B cell (primary cell): ENCODE measurements around the gene SPON2. TPM values are rescaled to one million over a fixed set of nuclear protein-coding genes. Genes with fewer than 3 reads are reported as not detected.

ENCODE experiments used
- ATAC-seq: fragments of 200-7000 bp; cut with Tn5 transposase; one replicate; pipeline ENCODE4 v1.10.0; 2021; ENCODE audit warnings: low read depth, mild to moderate bottlenecking, moderate number of reproducible peaks, moderate library complexity
- CTCF ChIA-PET: fragments of 350-600 bp; sonication (Branson Sonifier 250); formaldehyde crosslinking; loops from one replicate; lab custom pipeline; 2021; ENCODE audit warnings: antibody characterized with exemption, inconsistent platforms; lab: Charles Lee
- POLR2A ChIA-PET: fragments of 350-600 bp; sonication (Branson Sonifier 250); formaldehyde crosslinking; loops from one replicate; lab custom pipeline; 2021; ENCODE audit warnings: antibody characterized with exemption; lab: Charles Lee
- DNase-seq: peaks from one replicate; pipeline ENCODE4 v3.0.0; 2013
- H2AFZ ChIP-seq: 2 replicates; pipeline ENCODE4 v1.6.1; 2012; ENCODE audit warnings: mild to moderate bottlenecking, low read depth, low read length; ENCODE audit not compliant: insufficient read depth, poor library complexity, severe bottlenecking
- H3K27ac ChIP-seq, 2 donors: 1 replicate in 1 of 2; 2 replicates in 1 of 2; pipeline ENCODE4 v1.5.1; 2012 to 2013; ENCODE audit warnings: low read length in 2 of 2, mild to moderate bottlenecking in 2 of 2, moderate library complexity in 1 of 2
- H3K27me3 ChIP-seq, 4 experiments: fragments of 200-600 bp in 1 of 4; sonication (generic) in 1 of 4; replicated peaks in 1 of 4; 1 replicate in 2 of 4; 2 replicates in 2 of 4; pipeline versions ENCODE4 v1.6.1 to v1.7.0; 2013 to 2016; ENCODE audit warnings: low read length in 3 of 4, mild to moderate bottlenecking in 2 of 4, mixed read lengths in 1 of 4, moderate library complexity in 1 of 4; ENCODE audit not compliant: insufficient read depth in 4 of 4, control insufficient read depth in 3 of 4; ENCODE audit errors: control extremely low read depth in 1 of 4
- H3K36me3 ChIP-seq, 2 experiments: replicated peaks in 1 of 2; 1 replicate in 1 of 2; 2 replicates in 1 of 2; pipeline versions ENCODE4 v1.6.1 to v1.7.1; 2013; ENCODE audit warnings: low read length in 1 of 2; ENCODE audit not compliant: insufficient read depth in 2 of 2, control insufficient read depth in 1 of 2; ENCODE audit errors: control extremely low read depth in 1 of 2, extremely low read depth in 1 of 2
- H3K4me1 ChIP-seq, 2 donors: fragments of 200-600 bp in 1 of 2; sonication (generic) in 1 of 2; 1 replicate in 1 of 2; 2 replicates in 1 of 2; pipeline versions ENCODE4 v1.5.1 to v1.6.1; 2013 to 2017; ENCODE audit warnings: low read length in 2 of 2; ENCODE audit not compliant: control insufficient read depth in 2 of 2, insufficient read depth in 2 of 2
- H3K4me2 ChIP-seq: replicated peaks from 2 replicates; pipeline ENCODE3; 2012; ENCODE audit warnings: mild to moderate bottlenecking, low read depth, low read length; ENCODE audit not compliant: poor library complexity, severe bottlenecking
- H3K4me3 ChIP-seq, 5 experiments: fragments of 200-600 bp in 1 of 5; sonication (generic) in 1 of 5; 1 replicate in 3 of 5; 2 replicates in 2 of 5; pipeline versions ENCODE4 v1.5.1 to v1.7.0; 2011 to 2016; ENCODE audit warnings: low read length in 4 of 5, mild to moderate bottlenecking in 4 of 5, low read depth in 2 of 5, control low read depth in 1 of 5, moderate library complexity in 1 of 5; ENCODE audit not compliant: insufficient read depth in 1 of 5; ENCODE audit errors: control extremely low read depth in 1 of 5, extremely low read depth in 1 of 5
- H3K79me2 ChIP-seq: fragments of 200-600 bp; sonication (generic); one replicate; pipeline ENCODE4 v1.6.0; 2016; ENCODE audit warnings: low read length; ENCODE audit not compliant: control insufficient read depth, insufficient read depth
- H3K9ac ChIP-seq: fragments of 200-600 bp; sonication (generic); 2 replicates; pipeline ENCODE4 v1.6.1; 2017; ENCODE audit warnings: mild to moderate bottlenecking, low read length, moderate library complexity
- H3K9me3 ChIP-seq, 3 donors: one replicate each; pipeline versions ENCODE4 v1.6.1 to v1.7.1; 2013; ENCODE audit warnings: low read length in 2 of 3; ENCODE audit not compliant: control insufficient read depth in 2 of 3, insufficient read depth in 1 of 3; ENCODE audit errors: control extremely low read depth in 1 of 3
- H4K20me1 ChIP-seq: 2 replicates; pipeline ENCODE4 v1.6.0; 2012; ENCODE audit warnings: mild to moderate bottlenecking, low read length; ENCODE audit not compliant: insufficient read depth, control insufficient read depth, poor library complexity, severe bottlenecking
- H3K27ac Mint-ChIP-seq: one replicate; pipeline ENCODE4 v1.8.0; 2021; ENCODE audit warnings: mixed read lengths
- H3K27me3 Mint-ChIP-seq: one replicate; pipeline ENCODE4 v1.8.0; 2021; ENCODE audit warnings: mixed read lengths
- H3K4me1 Mint-ChIP-seq: one replicate; pipeline ENCODE4 v1.8.0; 2021; ENCODE audit warnings: mixed read lengths
- H3K4me3 Mint-ChIP-seq: one replicate; pipeline ENCODE4 v1.8.0; 2021; ENCODE audit warnings: mixed read lengths
- H3K9me3 Mint-ChIP-seq: one replicate; pipeline ENCODE4 v1.8.0; 2022; ENCODE audit warnings: mixed read lengths; ENCODE audit not compliant: insufficient read depth
- CTCF ChIP-seq: fragments of 200-600 bp; IDR thresholded peaks from one replicate; pipeline ENCODE4 v1.8.0; 2022; ENCODE audit warnings: antibody characterized with exemption, mild to moderate bottlenecking
- EZH2 ChIP-seq: IDR thresholded peaks from 2 replicates; pipeline ENCODE4 v1.6.1; 2012; ENCODE audit warnings: borderline replicate concordance, low read depth, mild to moderate bottlenecking, moderate library complexity, low read length; ENCODE audit not compliant: insufficient read depth, poor library complexity, severe bottlenecking
- WGBS: methylation state at CpG from one replicate; pipeline ENCODE4 v1.1.5; 2013; ENCODE audit warnings: missing lambda C conversion rate; ENCODE audit not compliant: insufficient coverage; 5-methylcytosine and 5-hydroxymethylcytosine counted together
- intact Hi-C: fragments of 100-400 bp; cut with micrococcal nuclease; formaldehyde crosslinking; loops from one replicate; pipeline ENCODE4 v1.10.0; 2022
- polyA plus RNA-seq: library from polyadenylated mRNA; depleted of rRNA; stranded (reverse); fragments of >200 nt; gene quantifications from 2 replicates; pipeline ENCODE4 v1.2.3, GENCODE V29; 2012
- total RNA-seq, 2 donors: library from RNA; stranded (reverse); fragments of 120-200 nt in 1 of 2; gene quantifications; 1 replicate in 1 of 2; 2 replicates in 1 of 2; pipeline versions ENCODE4 v1.2.3 to v1.2.4, GENCODE V29; 2013 to 2022

SPON2 gene
- total and polyA plus RNA-seq, 2 donors (not counting 1 experiment from before 2014, with no cell fraction given): 3.8 to 5.1 TPM

- Histone ChIP-seq H3K79me2 (peaks cover 25% of the 10 kb centered on the region), H3K4me1 (peaks cover 35 to 50% of the 10 kb centered on the region in 2 donors), H3K9me3 (peaks cover 0 to 24% (median 0%) of the 10 kb centered on the region in 3 donors), H3K4me2 (no peak overlapping the region), H3K9ac (no peak overlapping the region), H3K4me3 (no peak overlapping the region), H4K20me1 (peaks cover 7% of the 10 kb centered on the region), H2AFZ (no peak overlapping the region), H3K36me3 (no peaks in the 10 kb centered on the region), H3K27me3 (peaks cover 0 to 30% (median 14%) of the 10 kb centered on the region in 4 experiments), H3K27ac (no peak overlapping the region)
- TF ChIP-seq EZH2: no peak
- TF ChIP-seq CTCF: no peak
- WGBS: 95% methylated on average over 17 of the region's 17 CpGs
- H3K27ac Mint-ChIP-seq: peak overlapping the region; percentile 13
- peak; percentile 33 for DNase-seq
- ATAC-seq: no peak
- H3K27me3 Mint-ChIP-seq: peaks cover 8% of the 10 kb centered on the region
- no peaks in the 10 kb centered on the region for H3K9me3 Mint-ChIP-seq
- intact Hi-C loops: no loop called here
- peak overlapping the region; percentile 40 for H3K4me3 Mint-ChIP-seq
- peaks cover 40% of the 10 kb centered on the region for H3K4me1 Mint-ChIP-seq
- ChIA-PET CTCF (interaction anchor here (1.0 to 2.8 kb wide), 2 partner anchors 18 to 100 kb away, joined by 3 to 33 read pairs; no protein-coding TSS in a partner anchor), POLR2A (interaction anchor here (1.0 kb wide), 1 partner anchor 79 kb away, joined by 3 read pairs; no protein-coding TSS in a partner anchor)
Observed at GRCh38 chr4:1169171-1169671, 3.2 kb downstream of the SPON2 start.
